Measurements from ENCODE around the gene CRABP2. TPM values are rescaled to one million over a fixed set of nuclear protein-coding genes. Genes with fewer than 3 reads are reported as not detected.

Gene CRABP2
- total RNA-seq, 1 donor from 2014 or later: 1.4 TPM

DNA sequence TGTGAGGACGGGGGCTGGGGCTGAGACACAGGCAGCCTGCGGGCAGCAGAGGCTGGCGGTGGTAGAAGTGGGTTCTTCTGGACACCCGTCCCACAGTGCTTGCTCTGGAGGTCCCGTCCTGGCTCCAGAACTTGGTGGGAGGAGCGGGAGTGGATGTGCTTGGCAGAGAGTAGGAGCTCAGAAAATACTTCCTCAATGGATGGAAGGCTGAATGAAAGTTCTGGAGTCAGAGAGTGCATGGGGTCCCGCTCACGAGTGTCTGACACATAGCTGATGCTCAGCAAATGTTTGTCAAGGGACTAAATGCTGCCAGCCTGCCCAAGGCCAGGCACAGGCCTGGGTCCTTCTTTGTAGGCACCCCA is 14.7 kb downstream of the CRABP2 start:
- no peak for DNase-seq (ENCODE audit: low read depth)

DNA sequence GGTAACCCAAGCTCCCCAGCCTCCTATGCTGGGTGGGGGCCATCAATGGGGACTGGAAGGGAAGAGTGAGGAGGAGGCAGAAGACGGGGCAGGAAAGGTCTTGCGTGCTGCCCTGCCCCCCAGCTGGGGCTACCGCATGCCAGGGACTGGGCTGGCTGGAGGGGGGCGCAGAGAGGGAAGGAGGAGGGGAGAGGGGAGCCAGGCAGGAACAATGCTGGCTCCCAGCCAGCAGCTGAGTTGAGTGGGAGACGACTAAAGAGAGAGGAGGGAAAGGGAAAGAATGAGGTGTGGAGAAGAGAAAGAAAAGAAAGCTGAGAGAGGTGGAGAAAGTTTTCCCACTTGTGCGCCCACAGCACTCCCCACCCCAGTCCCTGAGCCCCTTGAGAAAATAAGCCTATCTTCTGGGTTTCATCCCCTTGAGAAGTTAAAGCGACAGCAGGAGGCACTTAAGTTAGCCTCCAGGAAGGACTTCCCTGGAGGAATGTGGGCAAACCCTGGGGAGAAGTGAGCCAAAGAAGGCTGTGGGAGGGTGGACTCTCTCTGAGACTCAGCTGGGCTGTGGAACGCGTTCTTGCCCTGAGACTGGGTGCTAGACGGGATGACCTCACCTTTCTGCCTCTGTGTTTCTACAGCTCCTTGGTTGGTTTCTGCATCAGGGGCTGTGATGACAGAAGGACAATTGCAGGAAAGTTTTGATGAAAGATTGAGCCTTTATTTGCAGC is 15.3 kb downstream of the CRABP2 start:
- no peak for DNase-seq (ENCODE audit: low read depth)

DNA sequence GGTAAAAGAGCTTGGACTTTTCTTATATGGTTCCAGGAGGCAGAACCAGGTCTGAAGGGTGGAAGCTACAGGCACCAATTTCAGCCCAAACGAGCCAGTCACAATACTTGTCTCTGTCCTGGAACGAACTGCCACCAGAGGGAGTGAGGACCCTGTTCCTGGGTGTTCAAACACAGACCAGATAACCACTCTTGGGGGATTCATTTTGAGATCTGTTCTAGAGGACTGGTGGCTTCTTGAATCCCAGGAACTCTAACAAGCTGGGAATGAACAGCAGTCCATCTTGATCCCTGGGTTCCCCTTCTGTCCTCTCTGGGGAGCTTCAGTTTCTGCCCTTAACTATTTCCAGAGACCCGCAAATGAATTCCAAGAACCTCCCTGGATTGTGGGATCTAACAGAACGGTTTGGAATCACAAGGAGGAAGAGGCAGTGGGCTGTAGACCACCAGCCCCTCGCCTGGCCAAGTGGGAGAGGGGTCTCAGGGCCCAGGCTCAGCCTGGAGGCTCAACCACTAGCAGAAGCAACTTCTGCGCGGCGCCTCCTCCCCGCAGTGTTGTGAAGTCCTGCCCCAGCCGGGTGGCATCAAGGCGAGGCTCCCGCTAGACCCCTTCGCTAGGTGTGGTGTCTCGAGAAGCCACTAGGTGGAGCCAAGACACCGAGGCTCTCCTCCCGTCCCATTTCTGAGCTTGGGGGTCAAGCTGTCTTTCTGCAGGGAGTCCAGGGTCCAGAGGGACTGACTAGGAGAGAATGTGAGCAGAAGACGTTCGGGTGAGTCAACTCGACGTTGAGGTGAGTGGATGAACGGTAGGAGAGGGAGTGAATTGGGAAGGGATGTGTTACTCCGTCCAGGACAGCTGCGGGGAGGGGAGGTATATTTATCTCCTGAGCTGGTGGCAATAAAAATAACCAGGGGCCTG is 16.1 kb downstream of the CRABP2 start:
- DNase-seq (ENCODE audit: low read depth): peak; percentile 76

DNA sequence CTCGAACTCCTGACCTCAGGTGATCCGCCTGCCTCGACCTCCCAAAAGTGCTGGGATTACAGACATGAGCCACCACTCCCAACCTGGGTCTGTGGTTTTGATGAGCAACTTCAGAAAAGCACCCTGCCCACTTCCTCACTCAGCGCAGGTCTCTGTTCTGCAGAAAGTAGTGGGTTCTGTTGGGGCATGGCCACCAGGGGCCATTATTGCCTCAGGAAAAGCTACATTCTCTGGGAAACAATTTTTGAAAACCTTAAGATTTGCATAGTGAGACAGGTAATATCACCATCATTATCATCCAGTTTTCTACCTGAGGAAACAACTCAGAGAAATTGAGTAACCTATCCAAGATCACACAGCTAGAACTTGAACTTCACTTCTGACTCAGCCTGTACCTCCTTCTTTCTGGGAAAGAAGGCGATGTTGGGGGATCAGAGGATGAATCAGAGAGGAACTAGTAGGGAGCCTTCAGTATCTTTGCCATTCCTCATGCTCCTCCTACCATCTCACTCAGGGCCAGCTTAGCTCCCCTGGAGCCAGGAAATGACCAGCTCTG is 21.1 kb downstream of the CRABP2 start:
- DNase-seq (ENCODE audit: low read depth): peak; percentile 68

DNA sequence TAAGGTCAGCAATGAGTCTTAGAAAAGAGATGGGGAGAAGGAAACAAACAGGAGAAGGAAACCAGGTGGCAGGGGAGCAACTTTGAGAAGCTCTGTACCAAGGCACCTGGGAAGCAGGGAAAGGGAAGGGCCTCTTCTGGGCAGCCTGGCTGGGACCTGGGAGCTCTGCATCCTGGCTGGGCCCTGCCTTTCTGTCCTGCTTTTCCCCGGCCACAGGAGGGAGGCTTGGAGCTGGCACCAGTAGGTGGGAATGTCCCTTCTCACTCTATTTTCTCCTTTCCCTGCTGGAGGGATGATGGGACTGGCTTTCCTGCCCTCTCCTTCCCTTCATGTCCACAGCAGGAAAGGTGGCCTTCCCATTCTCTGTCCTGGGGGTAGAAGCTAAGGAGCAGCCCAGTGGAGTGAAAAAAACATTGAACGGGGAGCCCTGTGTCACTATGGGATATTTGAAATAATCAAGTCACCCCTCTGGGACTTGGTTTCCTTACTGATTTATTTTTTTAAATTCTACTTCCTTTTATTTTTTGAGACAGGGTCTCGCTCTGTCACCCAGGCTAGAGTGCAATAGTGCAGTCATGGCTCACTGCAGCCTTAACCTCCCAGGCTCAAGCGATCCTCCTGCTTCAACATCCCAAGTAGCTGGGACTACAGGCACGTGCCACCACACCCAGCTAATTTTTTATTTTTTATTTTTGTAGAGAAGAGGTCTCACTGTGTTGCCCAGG is 23.1 kb downstream of the CRABP2 start:
- no peak for DNase-seq (ENCODE audit: low read depth)

DNA sequence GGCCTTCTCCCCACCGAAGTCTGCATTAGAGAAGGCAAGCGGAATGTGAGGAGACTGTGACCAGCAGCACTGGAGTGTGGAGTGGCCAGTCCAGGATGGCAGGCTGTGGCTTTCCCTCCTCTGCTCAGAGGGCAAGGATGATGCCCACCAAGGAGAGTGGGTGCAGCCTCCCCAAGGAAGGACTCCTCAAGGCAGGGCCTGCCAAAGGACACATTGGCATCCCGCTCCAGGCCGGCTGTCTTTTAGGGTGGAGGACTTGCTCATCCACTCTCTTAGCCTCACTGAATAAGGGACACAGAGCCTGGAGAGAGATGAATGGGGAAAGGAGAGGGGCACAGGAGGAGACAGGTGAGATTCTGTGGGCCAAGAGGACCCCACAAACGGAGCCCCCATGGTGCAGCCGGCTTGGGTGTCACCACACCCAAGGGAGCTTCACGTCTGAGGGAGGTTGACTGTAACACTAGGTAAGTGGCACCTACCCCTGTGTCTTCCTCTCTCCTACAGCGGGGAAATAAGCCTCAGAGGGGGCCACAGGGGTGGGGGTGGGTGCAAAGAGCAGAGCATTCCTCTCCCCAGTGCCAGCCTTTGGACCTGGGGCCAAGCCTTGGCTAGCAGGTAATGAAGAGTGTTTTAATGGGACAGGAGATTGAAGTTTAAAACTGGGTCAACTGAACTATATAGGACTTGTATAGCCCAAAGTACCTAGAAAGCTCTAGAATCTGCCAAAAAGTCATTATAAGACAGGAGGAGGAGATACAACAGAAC is 24.0 kb downstream of the CRABP2 start:
- no peak for DNase-seq (ENCODE audit: low read depth)

DNA sequence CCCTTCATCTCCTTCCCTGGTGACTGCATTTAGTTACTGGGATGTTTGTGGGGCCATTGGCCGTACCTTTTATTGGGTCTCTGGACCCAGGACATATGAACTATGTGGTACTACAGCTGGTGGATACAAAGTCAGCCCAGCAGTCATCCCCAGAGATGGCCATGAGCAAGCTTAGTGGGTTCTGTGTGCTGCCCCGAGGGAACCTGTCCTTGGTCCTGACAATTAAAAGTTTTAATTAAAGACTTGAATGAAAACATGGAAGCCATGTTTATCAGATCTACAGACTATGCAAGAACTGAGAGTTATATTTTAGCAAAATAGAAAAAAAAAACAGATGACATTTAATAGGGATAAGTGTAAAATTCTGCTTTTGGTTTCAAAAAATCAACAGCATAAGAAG is 25.3 kb downstream of the CRABP2 start:
- no peak for DNase-seq (ENCODE audit: low read depth)

DNA sequence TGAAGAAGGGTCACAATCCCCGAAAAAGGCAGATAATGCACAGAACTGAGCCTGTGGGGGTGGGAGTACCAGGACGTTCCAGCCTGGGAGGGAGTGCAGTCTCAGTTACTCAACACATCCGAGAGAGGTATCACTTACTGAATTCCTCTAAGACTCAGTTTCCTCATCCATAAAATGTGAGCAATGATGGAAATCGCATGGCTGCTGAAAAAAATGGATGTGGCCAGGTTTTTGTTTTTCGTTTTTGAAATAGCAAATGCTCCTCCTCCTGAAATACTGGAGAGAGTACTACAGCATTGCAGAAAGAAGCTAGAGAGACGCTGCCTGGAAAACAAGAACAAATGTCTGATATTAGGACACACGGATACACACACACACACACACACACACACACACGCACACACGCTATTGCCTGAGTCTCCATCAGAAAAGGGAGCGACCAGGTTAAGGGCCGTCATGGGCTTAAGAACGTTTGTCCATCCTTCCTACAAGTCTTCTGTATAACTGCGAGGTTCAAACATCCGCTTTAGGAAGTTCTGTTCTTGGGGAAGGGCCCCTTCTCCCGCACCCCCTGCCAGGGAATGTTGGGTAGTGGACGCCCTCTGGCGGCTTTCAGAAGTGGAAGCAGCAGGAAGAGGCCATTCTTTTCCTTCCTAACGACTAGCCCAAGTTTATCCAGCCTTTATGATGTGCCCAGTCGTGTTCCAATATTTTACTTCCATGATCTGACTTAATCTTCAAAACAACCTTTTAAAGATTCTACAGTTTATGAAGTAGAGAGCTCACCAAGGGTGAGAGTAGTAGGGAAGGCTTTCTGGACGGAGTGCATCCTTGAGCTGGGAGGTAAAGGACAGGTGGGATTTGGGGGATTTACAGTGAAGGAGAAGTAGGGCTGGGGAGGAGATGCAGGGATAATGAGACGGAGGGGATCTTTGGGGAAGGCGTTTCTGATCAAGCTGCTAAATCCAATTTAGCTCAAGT is 27.5 kb downstream of the CRABP2 start:
- no peak for DNase-seq (ENCODE audit: low read depth)

DNA sequence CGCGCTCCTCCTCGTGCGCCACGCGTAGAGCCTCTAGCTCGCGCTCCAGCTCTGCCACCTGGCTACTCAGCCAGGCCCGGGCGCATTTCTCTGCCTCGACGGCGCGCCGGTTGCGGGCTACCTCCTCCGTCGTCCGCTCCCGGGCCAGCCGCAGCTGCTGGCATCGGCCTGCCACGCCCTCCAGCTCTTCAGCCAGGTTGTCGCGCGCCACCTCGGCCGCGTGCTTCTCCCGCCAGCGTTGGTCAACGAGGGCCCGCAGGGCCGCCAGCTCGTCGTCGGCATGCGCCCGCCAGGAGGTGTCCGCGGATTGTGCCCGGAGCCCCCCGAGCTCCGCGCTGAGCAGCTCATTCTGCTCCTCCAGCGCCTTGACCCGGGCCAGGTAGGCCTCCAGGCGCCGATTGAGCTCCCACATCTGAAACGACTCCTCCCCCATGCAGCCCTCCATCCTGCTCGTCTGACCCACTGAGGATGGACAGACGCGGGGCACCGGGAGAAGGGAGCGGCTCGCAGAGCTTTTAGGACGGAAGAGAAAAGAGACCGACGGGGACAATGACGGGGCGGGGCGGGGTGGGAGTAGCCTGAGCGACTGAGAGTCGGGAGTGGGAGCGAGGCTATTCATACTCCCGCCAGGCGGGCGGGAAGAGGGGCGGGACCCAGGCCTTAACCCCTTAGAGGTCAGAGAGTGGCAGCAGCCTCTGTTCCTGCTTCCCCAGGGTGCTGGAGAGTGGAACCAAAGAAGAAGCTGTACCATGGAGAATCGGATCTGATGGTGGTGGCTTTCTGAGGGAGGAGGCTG is 28.4 kb downstream of the CRABP2 start, which contains the start of gene NES:
TSS of gene NES (minus strand) at position 588 of the 796 bp plus-strand sequence. CDS start at position 445, 143 bp downstream.
- no peak for DNase-seq (ENCODE audit: low read depth)

DNA sequence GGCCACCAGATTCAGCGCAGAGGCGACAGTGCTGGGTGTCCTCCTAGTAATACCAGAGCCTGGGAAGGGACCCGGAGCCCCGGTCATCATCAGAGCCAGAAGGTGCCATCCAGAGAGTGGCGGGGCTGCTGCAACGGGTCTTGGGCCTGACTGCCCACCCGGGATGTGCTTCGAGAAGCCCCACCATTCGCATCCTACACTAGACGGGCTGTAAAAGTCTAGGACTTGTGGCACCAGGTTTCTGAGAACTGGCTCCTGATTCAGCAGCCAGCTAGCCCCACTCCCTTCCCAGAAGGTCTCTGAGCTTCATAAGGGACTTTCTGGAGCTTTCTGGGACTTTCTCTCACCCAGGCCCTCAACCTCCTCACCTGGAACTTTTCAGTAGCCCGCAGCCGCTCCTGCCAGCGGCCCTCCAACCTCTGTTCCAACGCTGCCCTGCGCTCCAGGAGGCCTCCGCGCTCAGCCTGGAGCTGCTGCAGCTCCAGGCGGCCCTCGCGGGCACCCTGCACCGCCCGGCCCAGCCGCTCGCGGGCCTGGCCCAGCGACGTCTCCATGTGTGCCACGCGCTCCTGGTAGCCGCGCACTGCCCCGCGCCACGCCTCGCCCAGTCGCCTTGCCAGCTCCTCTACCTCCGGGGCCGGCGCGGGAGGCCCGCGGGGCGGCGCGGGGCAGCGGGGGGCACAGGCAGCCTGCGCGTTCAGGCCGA is 29.1 kb downstream of the CRABP2 start:
- no peak for DNase-seq (ENCODE audit: low read depth)

DNA sequence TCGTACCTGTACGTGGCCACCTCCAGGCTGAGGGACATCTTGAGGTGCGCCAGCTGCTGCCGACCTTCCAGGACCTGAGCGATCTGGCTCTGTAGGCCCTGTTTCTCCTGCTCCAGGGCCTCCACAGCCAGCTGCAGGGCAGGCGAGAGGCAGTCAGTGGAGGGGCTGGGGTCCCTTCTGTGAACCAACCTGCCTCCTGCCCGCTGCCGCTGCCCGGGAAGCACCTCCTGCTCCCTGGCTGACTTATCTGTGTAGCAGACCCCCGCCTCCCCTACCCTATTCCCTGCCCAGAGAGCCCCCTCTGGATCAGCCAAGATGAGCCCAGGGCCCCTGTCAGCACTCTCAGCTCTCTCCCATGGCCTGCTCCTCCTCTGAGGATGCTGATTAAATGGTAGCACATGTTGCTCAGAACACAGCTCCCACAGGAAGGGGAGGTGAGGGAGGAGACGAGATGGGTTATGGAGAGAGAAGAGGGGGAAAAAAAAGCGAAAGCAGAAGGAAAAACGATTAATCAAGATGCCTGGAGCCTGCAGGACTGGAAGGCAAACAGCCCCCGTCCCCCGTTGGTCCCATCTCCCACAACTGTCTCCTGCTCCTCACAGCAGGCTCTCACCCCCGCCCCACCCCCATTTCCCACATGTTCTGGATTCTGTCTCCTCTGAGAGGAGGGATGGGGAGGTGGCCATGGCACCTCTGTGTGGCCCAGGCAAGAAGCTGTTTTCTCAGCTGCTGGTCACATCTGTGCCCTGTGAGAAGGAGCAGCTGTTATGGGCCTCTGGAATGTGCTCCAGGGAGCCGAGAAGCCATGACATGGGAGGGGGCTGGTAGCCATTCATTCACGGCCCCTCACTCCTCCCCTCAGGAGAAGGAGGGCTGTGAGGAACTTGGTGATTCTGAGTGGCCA is 29.9 kb downstream of the CRABP2 start:
- DNase-seq (ENCODE audit: low read depth): no peak

DNA sequence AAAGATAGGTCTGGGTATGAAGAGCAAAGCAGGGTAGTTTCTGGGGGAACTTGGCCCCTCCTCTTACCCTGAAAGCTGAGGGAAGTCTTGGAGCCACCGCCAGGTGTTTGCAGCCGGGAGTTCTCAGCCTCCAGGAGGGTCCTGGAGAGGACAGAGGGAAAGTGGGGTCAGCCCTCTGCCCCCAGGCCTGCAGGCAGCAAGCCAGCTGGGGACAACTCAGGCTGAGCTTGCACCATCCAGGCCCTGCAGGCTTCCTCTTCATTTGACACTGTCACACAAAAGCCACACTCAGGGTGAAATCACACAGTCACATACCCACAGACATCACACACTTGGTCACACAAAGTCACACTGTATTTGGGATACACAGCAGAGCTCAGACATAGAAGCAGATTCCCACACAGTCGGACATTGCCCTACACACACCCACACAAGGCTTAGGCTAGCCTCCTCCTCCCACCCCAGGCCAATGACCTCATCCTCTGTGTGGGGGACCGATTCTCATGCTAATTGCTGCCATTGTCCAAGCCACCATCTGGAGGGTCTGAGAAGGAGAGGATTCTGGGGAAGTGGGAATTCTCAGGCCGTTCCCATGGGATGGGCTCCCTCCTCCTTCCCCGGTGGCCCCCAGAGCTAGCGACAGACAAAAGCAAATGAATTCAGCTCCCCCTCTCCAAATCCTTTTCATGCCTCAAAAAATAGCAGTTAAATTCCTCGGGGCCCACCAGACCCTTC is 31.8 kb downstream of the CRABP2 start:
- no peak for DNase-seq (ENCODE audit: low read depth)

DNA sequence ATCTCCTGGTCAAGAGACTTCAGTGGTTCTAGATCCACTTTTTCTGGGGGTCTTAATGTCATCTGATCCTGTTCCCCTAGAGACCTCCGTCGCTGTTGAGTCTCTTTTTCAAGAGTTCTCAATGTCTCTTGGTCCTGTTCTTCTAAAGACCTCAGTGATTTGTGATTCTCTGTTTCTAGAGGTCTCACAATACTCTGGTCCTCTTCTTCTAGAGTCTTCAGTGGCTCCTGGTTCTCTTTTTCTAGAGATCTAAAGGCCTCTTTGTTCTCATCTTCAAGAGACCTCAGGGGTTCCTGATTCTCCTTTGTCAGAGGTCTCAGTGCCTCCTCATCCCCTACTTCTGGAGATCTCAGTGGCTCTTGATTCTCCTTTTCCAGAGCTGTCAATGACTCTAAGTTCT is 33.6 kb downstream of the CRABP2 start:
- DNase-seq (ENCODE audit: low read depth): no peak

DNA sequence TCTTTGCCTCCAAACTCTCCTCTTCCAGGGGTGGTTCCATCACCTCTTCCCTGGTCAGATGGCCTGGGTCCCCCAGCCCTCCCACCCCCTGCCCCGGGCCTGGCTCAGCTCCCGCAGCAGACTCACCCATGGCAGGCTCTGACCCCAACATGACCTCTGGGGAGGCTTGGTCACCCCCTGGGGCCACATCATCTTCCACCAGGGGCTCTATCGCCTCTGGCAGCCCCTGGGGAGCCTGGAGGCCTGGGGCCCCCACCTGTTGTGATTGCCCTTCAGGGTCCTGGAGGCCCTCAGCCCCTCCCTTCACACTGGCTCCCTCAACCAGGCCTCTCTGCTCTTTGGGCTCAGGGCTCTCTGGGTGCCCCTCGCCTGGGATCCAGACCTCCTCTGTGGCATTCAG is 34.6 kb downstream of the CRABP2 start:
- DNase-seq (ENCODE audit: low read depth): no peak

DNA sequence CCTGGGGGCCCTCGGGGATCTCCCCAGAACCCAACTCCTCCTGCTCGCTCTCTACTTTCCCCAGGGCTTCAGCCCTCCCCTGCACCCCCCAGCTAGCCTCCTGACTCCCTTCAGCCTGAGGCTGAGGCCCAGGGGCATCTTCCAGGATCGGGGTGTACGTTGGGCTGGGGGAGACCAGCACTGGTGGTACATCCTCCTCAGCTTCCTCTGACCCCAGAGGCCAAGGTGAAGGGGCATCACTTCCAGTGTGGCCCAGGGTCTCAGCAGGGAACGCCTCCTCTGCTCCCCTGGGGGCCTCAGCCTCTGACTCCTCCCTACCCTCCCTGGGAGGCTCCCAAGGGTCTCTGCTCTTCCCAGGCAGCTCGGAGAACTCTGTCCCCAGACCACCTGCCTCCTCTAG is 35.0 kb downstream of the CRABP2 start:
- no peak for DNase-seq (ENCODE audit: low read depth)

DNA sequence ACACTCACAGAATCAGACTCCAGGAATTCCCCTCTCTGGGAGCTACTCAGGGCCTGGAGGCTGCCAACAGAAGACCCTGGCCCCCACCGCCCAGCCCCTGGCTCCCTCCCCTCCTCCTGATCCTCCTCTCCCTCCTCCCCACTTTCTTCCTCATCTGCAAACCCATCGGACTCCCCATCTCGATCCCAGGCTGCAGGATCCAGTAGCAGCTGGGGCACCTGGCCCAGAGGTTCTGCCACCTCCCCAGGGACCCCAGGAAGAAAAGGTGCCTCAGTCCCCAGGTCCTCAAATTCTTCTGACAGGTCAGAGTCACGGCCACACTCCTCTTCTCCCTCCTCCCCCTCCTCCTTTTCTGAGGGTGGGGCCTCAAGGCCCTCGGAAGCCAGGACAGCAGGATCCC is 35.6 kb downstream of the CRABP2 start:
- DNase-seq (ENCODE audit: low read depth): no peak
